Activated CD4-positive, alpha-beta T cell treated with anti-CD3 and anti-CD28 coated beads, Interleukin-2, Interleukin-4, amounts not matched to agents 100 ng/mL and 50 ng/mL, durations not matched to agents 16 hours and 8 hours (primary cell): ENCODE data around the gene ICA1.

Experiments used
- DNase-seq: peaks from one replicate; pipeline ENCODE4 v3.0.0-alpha.2; 2020; ENCODE audit warnings: low spot score

The ICA1 gene

GRCh38 chr7:8200717-8201116 lies 61.2 kb downstream of the ICA1 start:
- DNase-seq, result no peak

GRCh38 chr7:8200316-8200715 lies 61.7 kb downstream of the ICA1 start:
- no peak for DNase-seq

GRCh38 chr7:8197994-8198698 lies 63.8 kb downstream of the ICA1 start:
- peak; percentile 72 for DNase-seq

DNA sequence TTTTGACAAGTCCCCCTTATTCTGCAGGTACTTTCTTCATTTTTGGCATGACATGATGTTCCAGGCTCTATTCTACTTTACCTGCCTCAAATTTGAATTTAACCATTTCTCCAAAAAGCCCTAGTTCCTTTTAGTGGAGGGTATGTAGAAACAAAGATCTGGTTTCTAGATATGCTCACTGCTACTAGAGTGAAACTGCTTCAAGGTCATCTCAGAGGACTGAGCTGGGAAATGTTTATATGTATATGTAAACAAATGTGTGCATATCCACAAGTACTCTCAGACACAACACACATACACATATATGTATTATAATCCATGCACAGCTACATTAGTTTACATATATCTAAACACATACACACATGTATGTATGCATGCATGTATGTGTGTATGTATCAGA lies 69.1 kb downstream of the ICA1 start:
- no peak for DNase-seq

GRCh38 chr7:8190119-8190895 lies 71.7 kb downstream of the ICA1 start:
- peak; percentile 64 for DNase-seq

- no peak for DNase-seq
Measured at GRCh38 chr7:8189625-8190024, 72.3 kb downstream of the ICA1 start.

DNA sequence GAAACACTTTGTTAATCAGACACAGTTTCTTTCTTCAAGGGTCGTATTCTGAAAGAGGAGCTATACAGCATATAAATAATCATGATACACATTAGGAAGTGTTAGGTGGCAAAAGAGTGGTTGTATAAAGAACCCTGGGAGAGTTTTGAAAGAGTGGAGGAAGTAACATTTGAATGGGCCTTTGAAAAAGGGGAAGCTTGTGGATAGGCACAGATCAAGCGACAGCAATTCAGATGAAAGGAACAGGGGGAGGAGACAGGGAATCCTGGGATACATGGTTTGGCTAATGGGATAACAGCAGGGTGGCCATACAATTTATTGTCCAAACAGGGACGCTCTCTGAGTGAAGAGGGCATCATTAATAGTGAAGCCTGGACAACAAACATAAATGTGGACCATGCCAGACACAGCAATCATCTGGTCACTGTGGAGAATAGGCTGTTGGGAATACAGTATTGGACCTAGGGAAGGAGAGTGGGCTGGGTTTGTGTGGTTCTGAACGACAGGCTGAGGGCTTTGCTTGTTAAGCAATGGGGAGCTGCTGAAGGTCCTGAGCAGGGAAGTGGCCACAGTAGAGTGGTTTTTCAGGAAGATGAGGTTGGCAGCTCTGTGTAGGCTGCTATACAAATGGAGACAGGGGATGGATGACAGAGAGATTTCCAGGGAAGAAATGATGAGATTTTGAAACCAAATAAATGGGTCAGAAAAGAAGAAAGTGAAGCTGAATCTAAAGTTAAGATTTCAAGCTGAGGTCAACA lies 75.9 kb downstream of the ICA1 start:
- DNase-seq, result no peak

- no peak for DNase-seq
Measured at GRCh38 chr7:8184221-8184620, 77.7 kb downstream of the ICA1 start.

- no peak for DNase-seq
Measured at GRCh38 chr7:8179486-8179885, 82.5 kb downstream of the ICA1 start.

- DNase-seq, result no peak
Measured at GRCh38 chr7:8178353-8178752, 83.6 kb downstream of the ICA1 start.

- peak; percentile 24 for DNase-seq
Measured at GRCh38 chr7:8177109-8177933, 84.6 kb downstream of the ICA1 start.

DNA sequence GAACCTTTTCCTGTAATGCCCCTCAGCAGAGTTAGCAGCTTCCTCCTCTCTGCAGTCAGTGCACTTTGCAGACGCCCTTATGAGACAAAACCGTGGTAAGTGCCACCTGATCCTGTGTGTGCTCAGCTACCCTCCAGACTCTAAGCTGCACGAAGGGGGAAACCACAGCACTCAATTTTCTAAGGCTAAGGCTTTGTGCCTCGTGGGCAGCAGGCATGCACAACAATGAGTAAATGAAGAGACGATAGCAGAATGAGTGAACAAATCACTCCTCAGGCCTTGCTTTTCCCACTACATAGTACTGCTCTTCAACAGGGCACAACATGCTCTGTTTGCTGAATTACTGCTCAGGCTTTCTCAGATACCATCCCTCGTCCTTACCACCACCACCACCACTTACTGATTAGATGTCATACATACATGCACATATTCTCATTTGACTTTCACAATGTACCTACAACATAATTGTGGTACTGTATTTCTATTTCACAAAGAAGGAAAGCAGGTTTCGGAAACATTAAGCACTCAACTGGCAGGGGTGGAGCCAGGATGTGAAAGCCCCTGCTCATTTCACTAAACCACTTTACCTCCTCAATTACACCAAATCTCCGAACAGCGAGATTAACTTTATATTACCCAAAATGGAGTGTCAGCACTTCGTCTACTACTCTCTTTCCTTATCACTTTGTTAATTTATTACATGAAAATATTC lies 85.4 kb downstream of the ICA1 start:
- DNase-seq, result peak; percentile 84

- DNase-seq, result no peak
Measured at GRCh38 chr7:8175929-8176369, 86.0 kb downstream of the ICA1 start.

DNA sequence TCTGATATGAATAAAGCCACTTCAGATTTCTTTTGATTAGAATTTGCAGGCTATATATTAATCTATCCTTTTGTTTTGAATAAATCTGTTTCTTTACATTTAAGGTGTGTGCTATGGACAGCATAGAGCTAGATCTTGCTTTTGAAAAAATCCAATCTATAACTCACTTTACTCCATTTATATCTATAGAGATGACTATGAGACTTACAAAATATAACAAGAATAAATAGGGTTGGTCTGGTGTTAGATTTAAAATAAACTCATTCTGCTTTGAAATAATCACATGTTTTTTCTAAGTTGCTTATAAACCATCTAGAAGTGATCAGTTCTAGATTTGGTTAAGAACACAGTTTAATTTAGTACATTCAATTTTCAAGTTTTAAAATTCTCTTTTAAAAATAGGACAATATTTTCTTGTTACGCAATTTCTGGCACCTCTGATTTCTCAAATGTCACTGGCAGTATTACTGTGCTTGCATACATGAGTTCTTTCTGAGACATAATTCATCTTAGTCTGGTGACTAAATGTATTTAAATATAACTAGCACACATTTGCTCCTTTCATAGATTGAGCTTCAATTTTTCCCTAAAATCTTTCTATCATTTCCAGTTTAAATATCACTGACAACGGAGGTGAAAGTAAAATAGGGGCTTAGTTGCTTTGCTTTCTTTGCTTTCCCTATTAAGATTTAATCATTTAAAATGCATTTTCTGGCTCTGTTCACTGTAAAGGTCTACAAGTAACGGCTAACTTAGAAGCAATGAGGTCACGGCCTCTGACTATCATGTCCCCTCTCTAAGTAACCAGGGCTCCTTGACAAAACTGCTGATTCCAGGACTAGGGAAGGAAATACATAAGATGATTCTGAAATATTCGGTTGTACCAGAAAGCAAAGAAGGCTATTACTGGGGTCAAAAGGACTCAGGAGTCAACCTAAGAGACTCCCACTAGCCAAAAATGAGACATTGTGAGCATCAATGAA lies 89.3 kb downstream of the ICA1 start:
- DNase-seq, result no peak

DNA sequence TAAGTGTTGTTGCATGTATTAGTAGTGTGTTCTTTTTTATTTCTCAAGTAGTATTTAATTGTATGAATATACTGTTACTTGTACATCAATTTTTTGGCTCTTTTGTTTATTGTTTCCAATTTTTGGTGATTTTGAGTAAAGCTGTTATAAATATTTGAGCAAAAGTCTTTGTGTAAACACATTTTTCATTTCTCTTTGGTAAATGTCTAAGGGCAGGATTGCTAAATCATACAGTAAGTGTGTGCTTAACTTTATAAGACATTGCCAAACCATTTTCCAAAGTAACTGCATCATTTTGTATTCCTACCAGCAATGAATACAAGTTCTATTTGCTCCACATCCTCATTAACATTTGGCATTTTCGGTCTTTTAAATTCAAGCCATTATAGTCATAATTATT lies 92.8 kb downstream of the ICA1 start:
- DNase-seq, result no peak

DNA sequence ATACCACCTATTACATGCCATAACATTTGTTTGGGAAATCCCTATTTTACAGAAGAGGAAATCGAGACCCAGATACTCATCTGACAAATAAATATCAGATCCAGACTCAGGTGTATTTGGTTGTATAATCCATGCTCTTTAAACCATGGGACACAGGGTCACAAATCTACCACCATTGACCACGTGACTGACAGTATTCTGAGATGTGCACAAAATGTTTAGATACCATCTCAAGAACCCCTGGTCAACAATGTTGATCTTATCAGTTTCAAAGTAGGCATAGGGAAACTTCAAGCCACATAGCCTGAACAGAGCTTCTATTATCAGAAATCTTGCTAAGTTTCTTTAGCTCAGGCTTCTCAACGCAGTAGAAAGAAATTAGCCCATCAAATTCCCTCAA lies 93.6 kb downstream of the ICA1 start:
- DNase-seq, result no peak

DNA sequence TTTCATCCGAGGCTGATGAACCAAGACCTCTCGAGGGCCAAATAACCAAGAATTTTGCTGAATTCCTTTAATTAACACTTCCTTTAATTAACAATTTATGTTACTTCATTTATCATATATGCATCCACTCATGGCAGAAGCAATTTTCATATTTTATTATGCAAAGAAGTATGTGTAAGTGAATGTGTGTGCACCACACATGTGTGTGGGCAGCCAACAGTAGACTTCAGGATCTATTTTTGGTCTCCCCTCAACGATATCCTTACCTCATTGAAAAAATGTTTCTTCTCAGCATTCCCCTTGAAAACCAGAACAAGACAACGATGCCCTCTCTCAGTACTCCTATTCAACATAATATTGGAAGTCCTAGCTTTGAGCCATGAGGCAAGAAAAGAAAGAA lies 96.8 kb downstream of the ICA1 start:
- DNase-seq, result no peak

GRCh38 chr7:8162181-8162580 lies 99.8 kb downstream of the ICA1 start:
- no peak for DNase-seq

DNA sequence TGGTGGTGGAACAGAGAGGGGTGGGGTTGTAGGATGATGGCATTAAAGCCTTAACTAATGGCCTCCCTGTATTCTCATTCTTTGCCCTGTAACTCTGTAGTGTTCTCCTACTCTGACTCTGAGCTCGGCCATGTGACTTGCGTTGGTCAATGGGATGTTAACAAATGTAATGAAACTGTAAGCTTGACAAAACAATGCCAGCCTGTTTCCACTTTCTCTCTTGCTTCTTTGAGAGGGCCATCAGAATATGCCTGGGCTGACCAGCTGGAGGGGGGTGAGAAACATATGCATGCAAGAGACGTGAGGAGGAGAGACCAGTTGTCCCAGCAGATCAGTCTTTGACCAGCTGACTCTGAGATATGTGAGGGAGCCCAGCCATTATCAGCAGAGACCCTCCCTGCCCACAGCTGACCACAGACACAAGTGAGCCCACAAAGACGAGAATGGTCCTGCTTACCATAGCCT lies 100.6 kb downstream of the ICA1 start:
- no peak for DNase-seq

DNA sequence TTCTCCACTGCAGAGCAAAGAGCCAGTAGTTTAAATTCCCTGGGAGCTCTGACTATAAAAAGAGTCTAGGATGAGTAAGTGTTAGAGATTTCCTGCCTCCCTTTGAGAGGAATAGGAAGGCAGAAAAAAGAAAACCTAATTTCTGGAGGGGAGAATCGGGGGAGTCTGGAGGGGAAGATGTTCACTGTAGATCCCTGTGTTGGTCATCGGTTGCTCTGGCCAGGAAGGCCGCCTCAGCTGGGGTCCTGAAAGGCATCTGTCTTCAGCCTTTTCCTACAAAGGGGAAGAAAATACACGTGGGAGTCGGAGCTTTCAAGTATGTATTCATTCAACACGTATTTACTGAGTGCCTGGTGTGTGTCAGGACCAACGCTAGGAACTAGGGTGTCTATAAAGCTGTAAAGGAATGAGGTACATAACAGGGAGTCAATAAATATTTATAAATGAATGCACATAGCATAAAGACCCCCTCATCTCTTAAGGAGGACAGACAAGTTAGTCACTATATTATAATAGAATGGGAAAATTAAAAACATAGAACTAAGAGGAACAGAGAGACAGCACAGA lies 101.1 kb downstream of the ICA1 start:
- DNase-seq, result no peak
